H1 (cell line): ENCODE measurements around the gene ARMS2. TPM values are rescaled to one million over a fixed set of nuclear protein-coding genes. Genes with fewer than 3 reads are reported as not detected.

Experiments
- CTCF ChIA-PET: fragments of 300-600 bp; sonication (Branson Sonifier 250); formaldehyde crosslinking; loops from one replicate; lab custom pipeline; 2021; ENCODE audit not compliant: partially characterized antibody; lab: Charles Lee
- POLR2A ChIA-PET: fragments of 300-600 bp; sonication (Branson Sonifier 250); formaldehyde crosslinking; loops from one replicate; lab custom pipeline; 2021; ENCODE audit warnings: inconsistent platforms; ENCODE audit not compliant: partially characterized antibody; lab: Charles Lee
- DNase-seq, 2 experiments: peaks; one replicate each; pipeline versions ENCODE4 v3.0.0 to v3.0.0-alpha.2; 2010 to 2022; ENCODE audit warnings: low spot score in 2 of 2, low read depth in 1 of 2, mixed read lengths in 1 of 2
- FAIRE-seq: peaks from 2 replicates; lab custom pipeline; 2011; peaks lifted over from hg19 to GRCh38; lab: Jason Lieb, UNC
- H2AFZ ChIP-seq: 2 replicates; pipeline ENCODE4 v1.8.1; 2012; ENCODE audit warnings: low read length, inconsistent platforms
- H2AK5ac ChIP-seq: 2 replicates; pipeline ENCODE4 v1.6.1; 2013; ENCODE audit warnings: low read depth, low read length
- H2BK120ac ChIP-seq: replicated peaks from 2 replicates; pipeline ENCODE3; 2013; ENCODE audit warnings: low read depth, low read length, inconsistent platforms
- H2BK12ac ChIP-seq: 2 replicates; pipeline ENCODE4 v1.6.1; 2013; ENCODE audit warnings: low read depth, low read length
- H2BK15ac ChIP-seq: 2 replicates; pipeline ENCODE4 v1.6.1; 2013; ENCODE audit warnings: low read length
- H2BK20ac ChIP-seq: 2 replicates; pipeline ENCODE4 v1.6.1; 2013; ENCODE audit warnings: low read length
- H2BK5ac ChIP-seq: 2 replicates; pipeline ENCODE4 v1.6.1; 2013; ENCODE audit warnings: low read depth, low read length
- H3K14ac ChIP-seq: 2 replicates; pipeline ENCODE4 v1.6.1; 2013; ENCODE audit warnings: inconsistent platforms; ENCODE audit not compliant: insufficient read length
- H3K18ac ChIP-seq: 2 replicates; pipeline ENCODE4 v1.6.1; 2013; ENCODE audit warnings: low read length; ENCODE audit errors: extremely low read depth
- H3K23ac ChIP-seq: 2 replicates; pipeline ENCODE4 v1.6.1; 2013; ENCODE audit warnings: inconsistent platforms; ENCODE audit not compliant: insufficient read length
- H3K23me2 ChIP-seq: 2 replicates; pipeline ENCODE4 v1.6.1; 2013; ENCODE audit warnings: low read depth, low read length
- H3K27ac ChIP-seq: 2 replicates; pipeline ENCODE4 v1.6.1; 2011; ENCODE audit warnings: low read depth, low read length, inconsistent platforms
- H3K27me3 ChIP-seq, 4 experiments: replicated peaks in 1 of 4; 1 replicate in 1 of 4; 2 replicates in 3 of 4; pipeline versions ENCODE4 v1.6.1 to v1.8.1; 2011 to 2013; ENCODE audit warnings: low read length in 3 of 4, mild to moderate bottlenecking in 3 of 4, inconsistent platforms in 2 of 4, mixed read lengths in 2 of 4, moderate library complexity in 1 of 4; ENCODE audit not compliant: control insufficient read depth in 3 of 4, insufficient read depth in 3 of 4; ENCODE audit errors: extremely low read depth in 1 of 4
- H3K36me3 ChIP-seq, 4 experiments: 2 replicates each; pipeline versions ENCODE4 v1.6.1 to v1.8.1; 2011 to 2013; ENCODE audit warnings: mild to moderate bottlenecking in 4 of 4, low read length in 3 of 4, moderate library complexity in 2 of 4, control low read depth in 1 of 4, inconsistent platforms in 1 of 4; ENCODE audit not compliant: insufficient read depth in 4 of 4, control insufficient read depth in 2 of 4
- H3K4ac ChIP-seq: replicated peaks from 2 replicates; pipeline ENCODE3; 2013; ENCODE audit warnings: low read length, low read depth, mixed read lengths, inconsistent platforms; ENCODE audit not compliant: insufficient read length
- H3K4me1 ChIP-seq, 4 experiments: replicated peaks in 1 of 4; 1 replicate in 1 of 4; 2 replicates in 3 of 4; pipeline versions ENCODE4 v1.6.1 to v1.8.1; 2011 to 2013; ENCODE audit warnings: low read length in 3 of 4, inconsistent platforms in 2 of 4, mixed read lengths in 1 of 4; ENCODE audit not compliant: insufficient read depth in 4 of 4, control insufficient read depth in 3 of 4
- H3K4me2 ChIP-seq, 2 experiments: 2 replicates each; pipeline versions ENCODE4 v1.6.1 to v1.8.1; 2011 to 2013; ENCODE audit warnings: low read depth in 2 of 2, low read length in 2 of 2, control low read depth in 1 of 2, inconsistent platforms in 1 of 2, mild to moderate bottlenecking in 1 of 2; ENCODE audit not compliant: insufficient read depth in 1 of 2
- H3K4me3 ChIP-seq, 4 experiments: fragments of 200-600, 300-600 bp in 1 of 4; sonication (generic), shearing (Covaris generic), sonication (Bioruptor Twin) in 1 of 4; 2 replicates each; pipeline versions ENCODE4 v1.5.1 to v1.8.1; 2011 to 2016; ENCODE audit warnings: low read length in 4 of 4, low read depth in 3 of 4, control low read depth in 2 of 4, inconsistent platforms in 2 of 4, mild to moderate bottlenecking in 2 of 4, mixed read lengths in 1 of 4, moderate library complexity in 1 of 4; ENCODE audit not compliant: insufficient read depth in 2 of 4; ENCODE audit errors: extremely low read depth in 1 of 4
- H3K56ac ChIP-seq: replicated peaks from 2 replicates; pipeline ENCODE3; 2013; ENCODE audit warnings: low read depth, mild to moderate bottlenecking, mixed read lengths, low read length, inconsistent platforms; ENCODE audit not compliant: insufficient read length
- H3K79me1 ChIP-seq: 2 replicates; pipeline ENCODE4 v1.6.1; 2013; ENCODE audit warnings: low read depth, low read length, control low read depth
- H3K79me2 ChIP-seq, 2 experiments: 2 replicates each; pipeline versions ENCODE4 v1.6.1 to v1.8.1; 2012 to 2013; ENCODE audit warnings: low read length in 2 of 2, mild to moderate bottlenecking in 2 of 2, inconsistent platforms in 1 of 2; ENCODE audit not compliant: insufficient read depth in 2 of 2, control insufficient read depth in 1 of 2
- H3K9ac ChIP-seq, 4 experiments: replicated peaks in 1 of 4; 1 replicate in 1 of 4; 2 replicates in 3 of 4; pipeline versions ENCODE4 v1.6.1 to v1.8.1; 2011 to 2013; ENCODE audit warnings: low read depth in 3 of 4, low read length in 3 of 4, control low read depth in 2 of 4, mild to moderate bottlenecking in 2 of 4, moderate library complexity in 2 of 4, inconsistent platforms in 1 of 4; ENCODE audit errors: extremely low read depth in 1 of 4
- H3K9me3 ChIP-seq, 2 experiments: 2 replicates each; pipeline versions ENCODE4 v1.6.1 to v1.8.1; 2012 to 2013; ENCODE audit warnings: mild to moderate bottlenecking in 2 of 2, moderate library complexity in 2 of 2, control low read depth in 1 of 2, inconsistent platforms in 1 of 2, low read depth in 1 of 2, low read length in 1 of 2, mixed read lengths in 1 of 2; ENCODE audit not compliant: insufficient read depth in 2 of 2
- H4K20me1 ChIP-seq, 2 experiments: replicated peaks in 1 of 2; 2 replicates each; pipeline versions ENCODE3 to v1.8.1; 2011 to 2013; ENCODE audit warnings: inconsistent platforms in 2 of 2, low read length in 2 of 2, mild to moderate bottlenecking in 1 of 2; ENCODE audit not compliant: insufficient read depth in 2 of 2, control insufficient read depth in 1 of 2
- H4K5ac ChIP-seq: 2 replicates; pipeline ENCODE4 v1.6.1; 2013; ENCODE audit warnings: low read length, low read depth, mixed read lengths, inconsistent platforms; ENCODE audit not compliant: insufficient read length
- H4K8ac ChIP-seq: 2 replicates; pipeline ENCODE4 v1.8.0; 2013; ENCODE audit warnings: mild to moderate bottlenecking, moderate library complexity, low read length, inconsistent platforms; ENCODE audit not compliant: insufficient read depth; ENCODE audit errors: extremely low read depth
- H4K91ac ChIP-seq: replicated peaks from 2 replicates; pipeline ENCODE3; 2013; ENCODE audit warnings: low read length, mixed read lengths, inconsistent platforms; ENCODE audit not compliant: insufficient read length
- BCL11A ChIP-seq, 2 experiments: IDR thresholded peaks; one replicate each; pipeline ENCODE4 v1.6.1; 2011; ENCODE audit warnings: low read depth in 2 of 2, low read length in 2 of 2, mild to moderate bottlenecking in 2 of 2
- BRCA1 ChIP-seq: IDR thresholded peaks from 2 replicates; pipeline ENCODE4 v1.6.1; 2012; ENCODE audit warnings: low read depth, low read length, improper control_type of control experiment
- GTF2F1 ChIP-seq: IDR thresholded peaks from 2 replicates; pipeline ENCODE4 v1.6.1; 2012; ENCODE audit warnings: low read depth, low read length, improper control_type of control experiment, borderline replicate concordance
- KDM4A ChIP-seq: IDR thresholded peaks from one replicate; pipeline ENCODE4 v1.7.1; 2012; ENCODE audit warnings: low read depth, mild to moderate bottlenecking, moderate library complexity, low read length, inconsistent platforms; ENCODE audit not compliant: severe bottlenecking
- MAFK ChIP-seq: IDR thresholded peaks from 2 replicates; pipeline ENCODE4 v1.6.1; 2012; ENCODE audit warnings: low read depth, mild to moderate bottlenecking, improper control_type of control experiment, low read length
- NANOG ChIP-seq: IDR thresholded peaks from 2 replicates; pipeline ENCODE4 v1.6.1; 2011; ENCODE audit warnings: low read length, low read depth, mild to moderate bottlenecking, inconsistent platforms; ENCODE audit not compliant: insufficient read depth, poor library complexity, severe bottlenecking
- RAD21 ChIP-seq, 2 experiments: IDR thresholded peaks in 1 of 2; conservative IDR thresholded peaks in 1 of 2; 2 replicates each; pipeline ENCODE4 v1.6.1; 2011; ENCODE audit warnings: low read depth in 2 of 2, low read length in 2 of 2, improper control_type of control experiment in 1 of 2, inconsistent platforms in 1 of 2, mild to moderate bottlenecking in 1 of 2, moderate library complexity in 1 of 2
- RNF2 ChIP-seq: fragments of 200-900, 300-1000 bp; sonication (generic); IDR thresholded peaks from 2 replicates; pipeline ENCODE4 v1.7.1; 2016; ENCODE audit warnings: borderline replicate concordance, low read depth, mild to moderate bottlenecking, antibody characterized with exemption, low read length; ENCODE audit not compliant: poor library complexity, severe bottlenecking; ENCODE audit errors: missing control alignments
- SAP30 ChIP-seq: fragments of 300-600 bp; sonication (generic); IDR thresholded peaks from 2 replicates; pipeline ENCODE4 v1.7.1; 2012; ENCODE audit warnings: low read length, moderate library complexity, mild to moderate bottlenecking, inconsistent platforms; ENCODE audit not compliant: insufficient read depth, insufficient replicate concordance
- SUZ12 ChIP-seq: fragments of 200-600 bp; sonication (generic); IDR thresholded peaks from 2 replicates; pipeline ENCODE4 v1.6.1; 2012; ENCODE audit warnings: mild to moderate bottlenecking, inconsistent platforms, low read length, moderate library complexity, mixed read lengths
- WGBS, 2 experiments: shearing (Covaris generic) in 1 of 2; methylation state at CpG; one replicate each; pipeline versions ENCODE4 v1.1.6 to v1.1.7; 2013 to 2015; ENCODE audit warnings: low lambda C conversion rate in 2 of 2, mixed read lengths in 2 of 2, inconsistent platforms in 1 of 2, low coverage in 1 of 2, missing lambda C conversion rate in 1 of 2; ENCODE audit not compliant: insufficient replicate concordance in 2 of 2, insufficient coverage in 1 of 2, insufficient read length in 1 of 2; ENCODE audit errors: extremely low coverage in 1 of 2, missing lambda C conversion rate in 1 of 2; 5-methylcytosine and 5-hydroxymethylcytosine counted together
- polyA plus RNA-seq, 7 experiments: library from polyadenylated mRNA; depleted of rRNA in 3 of 7; stranded (reverse) in 5 of 7; unstranded in 2 of 7; fragments of >200 nt in 5 of 7; fragments of 200-250 nt in 2 of 7; gene quantifications; 1 replicate in 5 of 7; 2 replicates in 1 of 7; 4 replicates in 1 of 7; pipeline versions ENCODE4 v1.2.1 to v1.2.3, GENCODE V29; 2011 to 2013; ENCODE audit warnings: missing spikeins in 2 of 7, mixed read lengths in 2 of 7
- total RNA-seq: library from RNA; stranded (reverse); fragmentation: NEBNext Ultra II Directional; extraction: Animal tissue kit (Norgen Biotek cat#: 25700); gene quantifications from 2 replicates; pipeline ENCODE4 v1.2.1, GENCODE V29; 2021
- TF ChIP-seq, protein P1 (sequence below): IDR thresholded peaks from 2 replicates; pipeline ENCODE4 v1.6.1; 2012; ENCODE audit warnings: inconsistent platforms

ARMS2 gene
- total and polyA plus RNA-seq, 2 of the 8 experiments (the other 6 are each of a cell fraction or from before 2014, with no cell fraction given), result not detected

- no peak overlapping the region for H2BK120ac ChIP-seq
- no peak overlapping the region for H3K4me3 ChIP-seq
- H2BK20ac ChIP-seq, result no peak overlapping the region
- no peaks in the 10 kb centered on the region for H3K79me1 ChIP-seq
- H3K27me3 ChIP-seq, result no peaks in the 10 kb centered on the region; a peak in 1 of 7 replicates
- WGBS, 2 experiments, result 91% methylated on average over 9 of the region's 9 CpGs; no CpG with 5 or more reads in 1 of the 2 experiments
- no peaks in the 10 kb centered on the region for H3K79me2 ChIP-seq
- no peak overlapping the region for H3K23ac ChIP-seq
- no peaks in the 10 kb centered on the region for H3K9me3 ChIP-seq
- H4K20me1 ChIP-seq, result no peaks in the 10 kb centered on the region
- H3K27ac ChIP-seq, result no peak overlapping the region
- no peak overlapping the region for H2BK15ac ChIP-seq
- H2BK5ac ChIP-seq, result no peak overlapping the region
- ChIA-PET CTCF (interaction anchor here (0.8 to 2.9 kb wide), 5 partner anchors 9 to 73 kb away, joined by 3 to 13 read pairs (median 6); no protein-coding TSS in a partner anchor), POLR2A (no interaction called here)
- no peak overlapping the region for H4K5ac ChIP-seq
- FAIRE-seq (no peak), DNase-seq (no peak)
- no peak overlapping the region for H3K56ac ChIP-seq
- H3K4ac ChIP-seq, result no peak overlapping the region
- no peak overlapping the region for H3K18ac ChIP-seq
- no peak overlapping the region for H3K4me2 ChIP-seq
- no peak overlapping the region for H4K8ac ChIP-seq
- H2BK12ac ChIP-seq, result no peak overlapping the region
- no peak overlapping the region for H2AK5ac ChIP-seq
- H2AFZ ChIP-seq, result no peak overlapping the region
- no peak overlapping the region for H3K14ac ChIP-seq
- no peak overlapping the region for H3K9ac ChIP-seq
- no peak overlapping the region for H4K91ac ChIP-seq
- no peaks in the 10 kb centered on the region; a peak in 1 of 7 replicates for H3K4me1 ChIP-seq
- H3K23me2 ChIP-seq, result no peaks in the 10 kb centered on the region
- no peaks in the 10 kb centered on the region for H3K36me3 ChIP-seq
- no peak for TF ChIP-seq SAP30
- TF ChIP-seq NANOG, result no peak
- no peak for TF ChIP-seq BCL11A (IDR thresholded peaks at IDR 0.05; ENCODE audit: low read depth in 2 of 2, low read length in 2 of 2)
- TF ChIP-seq RAD21 (IDR thresholded peaks at IDR 0.05 in 1 of 2, conservative IDR thresholded peaks at IDR 0.05 in 1 of 2; ENCODE audit: low read depth in 2 of 2, low read length in 2 of 2), result no peak
- no peak for TF ChIP-seq SUZ12
- TF ChIP-seq KDM4A, result no peak
- no peak for TF ChIP-seq RNF2
- TF ChIP-seq GTF2F1, result no peak
- no peak for TF ChIP-seq MAFK
- TF ChIP-seq, protein P1, sequence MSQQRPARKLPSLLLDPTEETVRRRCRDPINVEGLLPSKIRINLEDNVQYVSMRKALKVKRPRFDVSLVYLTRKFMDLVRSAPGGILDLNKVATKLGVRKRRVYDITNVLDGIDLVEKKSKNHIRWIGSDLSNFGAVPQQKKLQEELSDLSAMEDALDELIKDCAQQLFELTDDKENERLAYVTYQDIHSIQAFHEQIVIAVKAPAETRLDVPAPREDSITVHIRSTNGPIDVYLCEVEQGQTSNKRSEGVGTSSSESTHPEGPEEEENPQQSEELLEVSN, result no peak
- no peak for TF ChIP-seq BRCA1
Observed at GRCh38 chr10:122492999-122493481, 38.6 kb downstream of the ARMS2 start.
